Hematopoietic multipotent progenitor cell treated with erythropoietin and hydrocortisone succinate and interleukin-3 and kit ligand, for 8 days (in vitro differentiated cells): ENCODE results near the gene FCRL5.
"Not testable (repeated sequence)": the region's sequence is repeated elsewhere in the genome, so short reads cannot be mapped to it uniquely, and the experiment has no call there.

Source experiments
- DNase-seq: peaks from one replicate; pipeline ENCODE4 v3.0.0-alpha.2; 2015

FCRL5 gene

GRCh38 chr1:157551694-157552693 lies at the start of gene FCRL5:
FCRL5 (minus strand) TSS chr1:157552515; CDS start chr1:157552362, 153 bp downstream.
- no peak for DNase-seq

- DNase-seq: no peak
Measured at GRCh38 chr1:157600236-157600635, 47.9 kb upstream of the FCRL5 start.

- DNase-seq: no peak
Measured at GRCh38 chr1:157597959-157598667, 45.8 kb upstream of the FCRL5 start, which contains the start of gene FCRL4. FCRL4 (minus strand) TSS chr1:157598085; CDS start chr1:157597944, 141 bp downstream.

GRCh38 chr1:157596384-157596783 lies 44.1 kb upstream of the FCRL5 start:
- no peak for DNase-seq

GRCh38 chr1:157595356-157595755 lies 43.0 kb upstream of the FCRL5 start:
- no peak for DNase-seq

- no peak for DNase-seq
Measured at GRCh38 chr1:157585984-157586383, 33.7 kb upstream of the FCRL5 start.

- no peak for DNase-seq
Measured at GRCh38 chr1:157584503-157584902, 32.2 kb upstream of the FCRL5 start.

GRCh38 chr1:157580828-157581210 lies 28.5 kb upstream of the FCRL5 start:
- DNase-seq: no peak

- DNase-seq: peak; percentile 69
Measured at GRCh38 chr1:157580179-157580827, 28.0 kb upstream of the FCRL5 start.

- DNase-seq: no peak
Measured at GRCh38 chr1:157577420-157577819, 25.1 kb upstream of the FCRL5 start.

- DNase-seq: no peak
Measured at GRCh38 chr1:157575744-157576143, 23.4 kb upstream of the FCRL5 start.

- no peak for DNase-seq
Measured at GRCh38 chr1:157574836-157575235, 22.5 kb upstream of the FCRL5 start.

GRCh38 chr1:157566484-157567300 lies 14.4 kb upstream of the FCRL5 start:
- DNase-seq: peak; percentile 51

- DNase-seq: no peak
Measured at GRCh38 chr1:157562515-157562914, 10.2 kb upstream of the FCRL5 start.

- DNase-seq: no peak
Measured at GRCh38 chr1:157558119-157558518, 5.8 kb upstream of the FCRL5 start.

GRCh38 chr1:157548081-157548480 lies 4.2 kb downstream of the FCRL5 start:
- not testable (repeated sequence) for DNase-seq

GRCh38 chr1:157542676-157543075 lies 9.6 kb downstream of the FCRL5 start:
- no peak for DNase-seq

- DNase-seq: no peak
Measured at GRCh38 chr1:157540852-157541251, 11.5 kb downstream of the FCRL5 start.

- no peak for DNase-seq
Measured at GRCh38 chr1:157540160-157540748, 12.1 kb downstream of the FCRL5 start.

- DNase-seq: no peak
Measured at GRCh38 chr1:157539568-157539967, 12.7 kb downstream of the FCRL5 start.

- DNase-seq: no peak
Measured at GRCh38 chr1:157532569-157532968, 19.7 kb downstream of the FCRL5 start.
